ENCODE results near the gene JAM3.

- TF ChIP-seq EZH2 (IDR thresholded peaks at IDR 0.05; ENCODE audit: insufficient read depth, poor library complexity, severe bottlenecking) (no peak), EZH2phosphoT487 (IDR thresholded peaks at IDR 0.05; ENCODE audit: insufficient read depth, low read depth) (no peak)
Measured at GRCh38 chr11:134139873-134140331, 71.0 kb downstream of the JAM3 start.
